GM23248 (cell line): ENCODE data around the gene BNIP3.
"Not testable (repeated sequence)": the region's sequence is repeated elsewhere in the genome, so short reads cannot be mapped to it uniquely, and the experiment has no call there.

Experiments
- EZH2 ChIP-seq: fragments of 200-600 bp; sonication (generic); IDR thresholded peaks from 2 replicates; pipeline ENCODE4 v1.6.1; 2018; ENCODE audit warnings: antibody characterized with exemption, mild to moderate bottlenecking; ENCODE audit not compliant: insufficient read depth, poor library complexity, severe bottlenecking
- EZH2phosphoT487 ChIP-seq: fragments of 200-600 bp; sonication (generic); IDR thresholded peaks from 2 replicates; pipeline ENCODE4 v1.6.1; 2018; ENCODE audit warnings: antibody characterized with exemption, moderate library complexity, mild to moderate bottlenecking, low read depth; ENCODE audit not compliant: insufficient read depth

DNA sequence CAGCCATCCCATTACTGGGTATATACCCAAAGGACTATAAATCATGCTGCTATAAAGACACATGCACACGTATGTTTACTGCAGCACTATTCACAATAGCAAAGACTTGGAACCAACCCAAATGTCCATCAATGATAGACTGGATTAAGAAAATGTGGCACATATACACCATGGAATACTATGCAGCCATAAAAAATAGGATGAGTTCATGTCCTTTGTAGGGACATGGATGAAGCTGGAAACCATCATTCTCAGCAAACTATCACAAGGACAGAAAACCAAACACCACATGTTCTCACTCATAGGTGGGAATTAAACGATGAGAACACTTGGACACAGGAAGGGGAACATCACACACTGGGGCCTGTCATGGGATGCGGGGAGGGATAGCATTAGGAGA, 6.1 kb upstream of the BNIP3 start:
- TF ChIP-seq EZH2phosphoT487, EZH2: not testable (repeated sequence)
